Measurements from ENCODE around the gene SCUBE1.

Gene SCUBE1

GRCh38 chr22:43325176-43325575 lies 18.0 kb downstream of the SCUBE1 start:
- no peak for DNase-seq

GRCh38 chr22:43320943-43321900 lies 21.9 kb downstream of the SCUBE1 start:
- DNase-seq, result no peak

- DNase-seq, result no peak
These were observed 23.3 kb downstream of the SCUBE1 start for GRCh38 chr22:43319661-43320486.

GRCh38 chr22:43317239-43317638 lies 25.9 kb downstream of the SCUBE1 start:
- no peak for DNase-seq

GRCh38 chr22:43315687-43316217 lies 27.4 kb downstream of the SCUBE1 start:
- no peak for DNase-seq

- no peak for DNase-seq
These were observed 28.6 kb downstream of the SCUBE1 start for GRCh38 chr22:43314611-43315010.

GRCh38 chr22:43313890-43314474 lies 29.2 kb downstream of the SCUBE1 start:
- DNase-seq, result no peak

- no peak for DNase-seq
These were observed 29.8 kb downstream of the SCUBE1 start for GRCh38 chr22:43313244-43313889.

- no peak for DNase-seq
These were observed 30.6 kb downstream of the SCUBE1 start for GRCh38 chr22:43312608-43313007.

- DNase-seq, result no peak
These were observed 32.4 kb downstream of the SCUBE1 start for GRCh38 chr22:43310798-43311197.

GRCh38 chr22:43310311-43310710 lies 32.9 kb downstream of the SCUBE1 start:
- DNase-seq, result peak; percentile 44

- DNase-seq, result no peak
These were observed 34.3 kb downstream of the SCUBE1 start for GRCh38 chr22:43308836-43309235.

GRCh38 chr22:43308060-43308830 lies 34.9 kb downstream of the SCUBE1 start:
- peak; percentile 45 for DNase-seq

- peak; percentile 56 for DNase-seq
These were observed 37.4 kb downstream of the SCUBE1 start for GRCh38 chr22:43305806-43306205.

- DNase-seq, result peak; percentile 18
These were observed 38.2 kb downstream of the SCUBE1 start for GRCh38 chr22:43304831-43305590.

- DNase-seq, result no peak
These were observed 39.4 kb downstream of the SCUBE1 start for GRCh38 chr22:43303751-43304150.

GRCh38 chr22:43303166-43303565 lies 40.0 kb downstream of the SCUBE1 start:
- no peak for DNase-seq

GRCh38 chr22:43302531-43303041 lies 40.6 kb downstream of the SCUBE1 start:
- no peak for DNase-seq

- no peak for DNase-seq
These were observed 41.3 kb downstream of the SCUBE1 start for GRCh38 chr22:43301866-43302265.

- DNase-seq, result no peak
These were observed 42.1 kb downstream of the SCUBE1 start for GRCh38 chr22:43300891-43301676.
